ENCODE data around the gene CBLB.

The CBLB gene

DNA sequence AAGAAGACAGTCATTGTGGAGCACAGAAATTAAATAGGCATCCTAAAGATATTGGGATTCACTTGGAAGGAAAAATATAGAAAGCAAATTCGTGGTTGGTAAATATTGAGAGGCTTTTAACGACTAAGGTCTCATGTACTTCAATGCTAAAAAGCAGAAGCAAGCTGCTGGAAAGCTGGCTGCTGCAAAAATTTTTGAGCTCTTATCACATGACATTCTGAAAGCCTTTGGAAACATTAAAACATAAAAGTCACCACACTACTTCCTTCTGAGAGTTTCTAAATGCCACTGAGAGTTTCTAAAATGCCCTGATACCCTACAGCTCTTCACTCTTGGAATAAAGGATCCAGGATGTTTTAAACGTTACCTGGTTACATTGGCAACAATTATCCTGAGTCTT is 39.0 kb upstream of the CBLB start:
- DNase-seq (ENCODE audit: low spot score) = peak; percentile 12
- TF ChIP-seq, protein P1, sequence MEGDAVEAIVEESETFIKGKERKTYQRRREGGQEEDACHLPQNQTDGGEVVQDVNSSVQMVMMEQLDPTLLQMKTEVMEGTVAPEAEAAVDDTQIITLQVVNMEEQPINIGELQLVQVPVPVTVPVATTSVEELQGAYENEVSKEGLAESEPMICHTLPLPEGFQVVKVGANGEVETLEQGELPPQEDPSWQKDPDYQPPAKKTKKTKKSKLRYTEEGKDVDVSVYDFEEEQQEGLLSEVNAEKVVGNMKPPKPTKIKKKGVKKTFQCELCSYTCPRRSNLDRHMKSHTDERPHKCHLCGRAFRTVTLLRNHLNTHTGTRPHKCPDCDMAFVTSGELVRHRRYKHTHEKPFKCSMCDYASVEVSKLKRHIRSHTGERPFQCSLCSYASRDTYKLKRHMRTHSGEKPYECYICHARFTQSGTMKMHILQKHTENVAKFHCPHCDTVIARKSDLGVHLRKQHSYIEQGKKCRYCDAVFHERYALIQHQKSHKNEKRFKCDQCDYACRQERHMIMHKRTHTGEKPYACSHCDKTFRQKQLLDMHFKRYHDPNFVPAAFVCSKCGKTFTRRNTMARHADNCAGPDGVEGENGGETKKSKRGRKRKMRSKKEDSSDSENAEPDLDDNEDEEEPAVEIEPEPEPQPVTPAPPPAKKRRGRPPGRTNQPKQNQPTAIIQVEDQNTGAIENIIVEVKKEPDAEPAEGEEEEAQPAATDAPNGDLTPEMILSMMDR (IDR thresholded peaks at IDR 0.05; ENCODE audit: extremely low read depth, insufficient read depth, missing control alignments) = no peak
- in situ Hi-C loops (cut with MboI; ENCODE audit: low pct_unique_long_range_greater_than_20kb, low sequenced_read_pairs, unreplicated experiment) = no loop called here

- no peak for DNase-seq (ENCODE audit: low spot score)
- TF ChIP-seq, protein P1 (IDR thresholded peaks at IDR 0.05; ENCODE audit: extremely low read depth, insufficient read depth, missing control alignments) = no peak
- in situ Hi-C loops (cut with MboI; ENCODE audit: low pct_unique_long_range_greater_than_20kb, low sequenced_read_pairs, unreplicated experiment) = no loop called here
These were observed 38.0 kb upstream of the CBLB start for GRCh38 chr3:105906836-105907235.

- in situ Hi-C loops (cut with MboI; ENCODE audit: low pct_unique_long_range_greater_than_20kb, low sequenced_read_pairs, unreplicated experiment) = no loop called here
- TF ChIP-seq, protein P1 (IDR thresholded peaks at IDR 0.05; ENCODE audit: extremely low read depth, insufficient read depth, missing control alignments) = no peak
- no peak for DNase-seq (ENCODE audit: low spot score)
These were observed 37.5 kb upstream of the CBLB start for GRCh38 chr3:105906345-105906744.

DNA sequence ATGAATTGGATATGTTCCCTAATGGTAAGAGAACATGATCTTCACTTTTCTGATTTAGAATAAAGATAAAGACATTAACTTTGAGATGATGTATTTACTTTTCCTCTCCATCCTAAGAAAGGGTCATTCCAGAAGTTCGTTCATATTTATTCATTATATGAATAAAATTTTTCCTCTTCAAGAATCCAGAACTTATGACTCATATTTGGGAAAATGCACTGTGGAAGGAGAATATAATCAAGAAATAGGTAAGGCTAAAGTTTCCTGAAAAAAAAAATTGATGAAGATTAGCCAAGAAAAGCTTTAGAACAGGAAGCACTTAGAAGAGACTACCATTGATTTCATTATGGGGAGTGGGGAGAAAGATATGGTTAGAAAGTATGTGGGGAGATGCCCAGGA is 36.5 kb upstream of the CBLB start:
- in situ Hi-C loops (cut with MboI; ENCODE audit: low pct_unique_long_range_greater_than_20kb, low sequenced_read_pairs, unreplicated experiment) = no loop called here
- TF ChIP-seq, protein P1 (IDR thresholded peaks at IDR 0.05; ENCODE audit: extremely low read depth, insufficient read depth, missing control alignments) = no peak
- DNase-seq (ENCODE audit: low spot score) = no peak

- DNase-seq (ENCODE audit: low spot score) = no peak
- in situ Hi-C loops (cut with MboI; ENCODE audit: low pct_unique_long_range_greater_than_20kb, low sequenced_read_pairs, unreplicated experiment) = no loop called here
- TF ChIP-seq, protein P1 (IDR thresholded peaks at IDR 0.05; ENCODE audit: extremely low read depth, insufficient read depth, missing control alignments) = no peak
These were observed 36.0 kb upstream of the CBLB start for GRCh38 chr3:105904678-105905284.

DNA sequence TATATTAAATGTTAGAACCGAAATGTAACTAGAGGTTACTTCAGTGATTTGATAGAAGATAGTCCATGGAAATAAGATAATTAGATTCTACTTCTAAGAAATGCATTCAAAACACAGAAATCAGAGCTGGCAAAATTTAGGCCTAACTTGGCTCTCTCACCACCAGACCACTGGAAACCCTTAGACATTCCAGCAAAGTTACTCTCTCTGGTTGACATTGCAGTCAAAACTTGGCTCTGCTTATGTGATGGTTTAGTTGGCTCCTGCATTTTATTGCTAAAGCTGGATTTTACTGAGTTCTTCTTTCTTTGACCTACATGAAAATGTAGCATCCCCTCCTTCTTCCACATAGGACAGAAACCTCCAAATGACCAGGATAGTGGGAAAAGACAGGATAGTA is 35.4 kb upstream of the CBLB start:
- no peak for DNase-seq (ENCODE audit: low spot score)

More for the DNA sequence above, 35.4 kb upstream of the CBLB start:
- in situ Hi-C loops (cut with MboI; ENCODE audit: low pct_unique_long_range_greater_than_20kb, low sequenced_read_pairs, unreplicated experiment) = no loop called here
- TF ChIP-seq, protein P1 (IDR thresholded peaks at IDR 0.05; ENCODE audit: extremely low read depth, insufficient read depth, missing control alignments) = no peak
